ENCODE measurements around the gene GSK3A.

Gene GSK3A

GRCh38 chr19:42279155-42279901 lies 36.9 kb upstream of the GSK3A start:
- Histone ChIP-seq H3K9ac (ENCODE audit: low read depth, low read length) (peak overlapping the region; percentile 76), H3K4me3 (ENCODE audit: low read depth, low read length) (peak overlapping the region; percentile 67)

GRCh38 chr19:42278452-42279154 lies 36.2 kb upstream of the GSK3A start:
- no peaks in the 10 kb centered on the region for H3K9me3 ChIP-seq (ENCODE audit: control insufficient read depth, insufficient read depth, low read length)
- H3K27me3 ChIP-seq (ENCODE audit: control insufficient read depth, insufficient read depth, low read length): no peaks in the 10 kb centered on the region
- no peak overlapping the region for H3K9ac ChIP-seq (ENCODE audit: low read depth, low read length)
- peaks cover 6% of the 10 kb centered on the region for H3K36me3 ChIP-seq (ENCODE audit: control insufficient read depth, insufficient read depth, low read length)
- H3K4me3 ChIP-seq (ENCODE audit: low read depth, low read length): no peak overlapping the region
- peaks cover 20% of the 10 kb centered on the region for H3K4me1 ChIP-seq (ENCODE audit: control insufficient read depth, insufficient read depth, low read length)

More at GRCh38 chr19:42279155-42279901, 36.9 kb upstream of the GSK3A start:
- no peaks in the 10 kb centered on the region for H3K27me3 ChIP-seq (ENCODE audit: control insufficient read depth, insufficient read depth, low read length)
- H3K9me3 ChIP-seq (ENCODE audit: control insufficient read depth, insufficient read depth, low read length): no peaks in the 10 kb centered on the region
- peaks cover 20% of the 10 kb centered on the region for H3K4me1 ChIP-seq (ENCODE audit: control insufficient read depth, insufficient read depth, low read length)
- H3K36me3 ChIP-seq (ENCODE audit: control insufficient read depth, insufficient read depth, low read length): no peaks in the 10 kb centered on the region

- H3K4me1 ChIP-seq (ENCODE audit: control insufficient read depth, insufficient read depth, low read length): peaks cover 15% of the 10 kb centered on the region
- no peak overlapping the region for H3K4me3 ChIP-seq (ENCODE audit: low read depth, low read length)
- H3K9ac ChIP-seq (ENCODE audit: low read depth, low read length): no peak overlapping the region
- no peaks in the 10 kb centered on the region for H3K27me3 ChIP-seq (ENCODE audit: control insufficient read depth, insufficient read depth, low read length)
- H3K9me3 ChIP-seq (ENCODE audit: control insufficient read depth, insufficient read depth, low read length): no peaks in the 10 kb centered on the region
- peaks cover 12% of the 10 kb centered on the region for H3K36me3 ChIP-seq (ENCODE audit: control insufficient read depth, insufficient read depth, low read length)
Measured at GRCh38 chr19:42277821-42278451, 35.5 kb upstream of the GSK3A start.

GRCh38 chr19:42276821-42277220 lies 34.4 kb upstream of the GSK3A start:
- peaks cover 7% of the 10 kb centered on the region for H3K4me1 ChIP-seq (ENCODE audit: control insufficient read depth, insufficient read depth, low read length)
- no peak overlapping the region for H3K4me3 ChIP-seq (ENCODE audit: low read depth, low read length)
- H3K27me3 ChIP-seq (ENCODE audit: control insufficient read depth, insufficient read depth, low read length): no peaks in the 10 kb centered on the region
- H3K9me3 ChIP-seq (ENCODE audit: control insufficient read depth, insufficient read depth, low read length): no peaks in the 10 kb centered on the region
- no peak overlapping the region for H3K9ac ChIP-seq (ENCODE audit: low read depth, low read length)
- H3K36me3 ChIP-seq (ENCODE audit: control insufficient read depth, insufficient read depth, low read length): peaks cover 12% of the 10 kb centered on the region

- no peak overlapping the region for H3K4me3 ChIP-seq (ENCODE audit: low read depth, low read length)
- no peaks in the 10 kb centered on the region for H3K27me3 ChIP-seq (ENCODE audit: control insufficient read depth, insufficient read depth, low read length)
Measured at GRCh38 chr19:42276284-42276683, 33.9 kb upstream of the GSK3A start.

GRCh38 chr19:42275517-42275916 lies 33.1 kb upstream of the GSK3A start:
- Histone ChIP-seq H3K4me3 (ENCODE audit: low read depth, low read length) (no peak overlapping the region), H3K9ac (ENCODE audit: low read depth, low read length) (no peak overlapping the region)

More at GRCh38 chr19:42276284-42276683, 33.9 kb upstream of the GSK3A start:
- Histone ChIP-seq H3K4me1 (ENCODE audit: control insufficient read depth, insufficient read depth, low read length) (peaks cover 3% of the 10 kb centered on the region), H3K36me3 (ENCODE audit: control insufficient read depth, insufficient read depth, low read length) (peaks cover 12% of the 10 kb centered on the region), H3K9me3 (ENCODE audit: control insufficient read depth, insufficient read depth, low read length) (no peaks in the 10 kb centered on the region), H3K9ac (ENCODE audit: low read depth, low read length) (no peak overlapping the region)

GRCh38 chr19:42275103-42275502 lies 32.7 kb upstream of the GSK3A start:
- no peak overlapping the region for H3K4me3 ChIP-seq (ENCODE audit: low read depth, low read length)
- peaks cover 5% of the 10 kb centered on the region for H3K4me1 ChIP-seq (ENCODE audit: control insufficient read depth, insufficient read depth, low read length)
- H3K9ac ChIP-seq (ENCODE audit: low read depth, low read length): no peak overlapping the region
- no peaks in the 10 kb centered on the region for H3K27me3 ChIP-seq (ENCODE audit: control insufficient read depth, insufficient read depth, low read length)
- H3K9me3 ChIP-seq (ENCODE audit: control insufficient read depth, insufficient read depth, low read length): no peaks in the 10 kb centered on the region
- peaks cover 12% of the 10 kb centered on the region for H3K36me3 ChIP-seq (ENCODE audit: control insufficient read depth, insufficient read depth, low read length)

More at GRCh38 chr19:42275517-42275916, 33.1 kb upstream of the GSK3A start:
- no peaks in the 10 kb centered on the region for H3K27me3 ChIP-seq (ENCODE audit: control insufficient read depth, insufficient read depth, low read length)
- peaks cover 12% of the 10 kb centered on the region for H3K36me3 ChIP-seq (ENCODE audit: control insufficient read depth, insufficient read depth, low read length)
- peaks cover 3% of the 10 kb centered on the region for H3K4me1 ChIP-seq (ENCODE audit: control insufficient read depth, insufficient read depth, low read length)
- no peaks in the 10 kb centered on the region for H3K9me3 ChIP-seq (ENCODE audit: control insufficient read depth, insufficient read depth, low read length)

GRCh38 chr19:42274065-42274682 lies 31.8 kb upstream of the GSK3A start:
- H3K36me3 ChIP-seq (ENCODE audit: control insufficient read depth, insufficient read depth, low read length): peaks cover 12% of the 10 kb centered on the region
- H3K4me3 ChIP-seq (ENCODE audit: low read depth, low read length): no peak overlapping the region
- no peaks in the 10 kb centered on the region for H3K27me3 ChIP-seq (ENCODE audit: control insufficient read depth, insufficient read depth, low read length)
- H3K9me3 ChIP-seq (ENCODE audit: control insufficient read depth, insufficient read depth, low read length): no peaks in the 10 kb centered on the region
- H3K4me1 ChIP-seq (ENCODE audit: control insufficient read depth, insufficient read depth, low read length): peaks cover 5% of the 10 kb centered on the region
- no peak overlapping the region for H3K9ac ChIP-seq (ENCODE audit: low read depth, low read length)

- peaks cover 12% of the 10 kb centered on the region for H3K36me3 ChIP-seq (ENCODE audit: control insufficient read depth, insufficient read depth, low read length)
- peaks cover 5% of the 10 kb centered on the region for H3K4me1 ChIP-seq (ENCODE audit: control insufficient read depth, insufficient read depth, low read length)
- no peak overlapping the region for H3K9ac ChIP-seq (ENCODE audit: low read depth, low read length)
- H3K9me3 ChIP-seq (ENCODE audit: control insufficient read depth, insufficient read depth, low read length): no peaks in the 10 kb centered on the region
- no peak overlapping the region for H3K4me3 ChIP-seq (ENCODE audit: low read depth, low read length)
- H3K27me3 ChIP-seq (ENCODE audit: control insufficient read depth, insufficient read depth, low read length): no peaks in the 10 kb centered on the region
Measured at GRCh38 chr19:42273407-42274064, 31.1 kb upstream of the GSK3A start.

GRCh38 chr19:42272989-42273406 lies 30.6 kb upstream of the GSK3A start:
- Histone ChIP-seq H3K9me3 (ENCODE audit: control insufficient read depth, insufficient read depth, low read length) (no peaks in the 10 kb centered on the region), H3K4me1 (ENCODE audit: control insufficient read depth, insufficient read depth, low read length) (peaks cover 5% of the 10 kb centered on the region), H3K9ac (ENCODE audit: low read depth, low read length) (no peak overlapping the region), H3K27me3 (ENCODE audit: control insufficient read depth, insufficient read depth, low read length) (no peaks in the 10 kb centered on the region), H3K4me3 (ENCODE audit: low read depth, low read length) (no peak overlapping the region), H3K36me3 (ENCODE audit: control insufficient read depth, insufficient read depth, low read length) (peaks cover 12% of the 10 kb centered on the region)

GRCh38 chr19:42272535-42272897 lies 30.1 kb upstream of the GSK3A start:
- Histone ChIP-seq H3K4me3 (ENCODE audit: low read depth, low read length) (no peak overlapping the region), H3K27me3 (ENCODE audit: control insufficient read depth, insufficient read depth, low read length) (no peaks in the 10 kb centered on the region), H3K9me3 (ENCODE audit: control insufficient read depth, insufficient read depth, low read length) (no peaks in the 10 kb centered on the region), H3K4me1 (ENCODE audit: control insufficient read depth, insufficient read depth, low read length) (peaks cover 6% of the 10 kb centered on the region), H3K36me3 (ENCODE audit: control insufficient read depth, insufficient read depth, low read length) (peaks cover 12% of the 10 kb centered on the region), H3K9ac (ENCODE audit: low read depth, low read length) (no peak overlapping the region)
